ENCODE results near the gene TSSC4. TPM values are rescaled to one million over a fixed set of nuclear protein-coding genes. Genes with fewer than 3 reads are reported as not detected.

The TSSC4 gene
- total RNA-seq, 8 experiments from 2014 or later = 34.1 to 51.2 (median 42.6) TPM

DNA sequence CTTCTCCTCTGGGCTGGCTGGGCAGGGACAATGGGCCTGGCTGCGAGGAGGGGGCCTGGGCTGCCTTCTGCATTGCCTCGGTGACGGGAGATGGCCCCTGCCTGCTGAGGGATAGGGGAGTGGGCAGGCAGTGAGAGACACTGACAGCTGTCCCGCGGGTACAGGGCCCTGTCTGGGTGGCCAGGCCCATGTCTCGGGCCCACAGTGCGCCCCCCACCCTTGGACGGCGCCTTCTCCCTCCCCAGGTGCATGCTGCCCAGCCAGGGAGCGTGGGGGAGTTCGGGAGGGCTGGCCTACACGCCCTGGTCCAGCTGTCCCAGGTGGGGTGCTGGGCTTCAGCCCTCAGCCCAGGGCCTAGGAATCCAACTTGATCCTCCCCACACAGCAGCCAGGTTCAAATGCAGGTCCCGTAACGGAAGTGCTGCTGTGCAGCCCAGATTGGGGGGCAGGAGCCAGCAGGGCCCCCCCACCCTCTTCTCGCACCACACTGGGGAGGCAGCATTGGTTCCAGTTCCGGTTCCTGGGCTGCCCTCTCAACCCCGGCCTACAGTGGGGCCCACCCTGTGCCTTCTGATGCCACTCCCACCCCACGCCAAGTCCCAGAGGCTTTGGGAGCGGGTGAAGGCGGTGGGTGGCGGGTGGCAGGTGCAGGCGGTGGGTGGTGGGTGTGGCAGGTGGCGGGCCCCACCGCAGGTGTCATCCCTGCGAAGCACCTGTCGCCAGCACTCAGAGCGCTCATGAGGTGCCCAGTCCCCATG lies 7.3 kb upstream of the TSSC4 start:
- 100% methylated on average over 2 of the region's 27 CpGs; no CpG with 5 or more reads in 9 of the 10 experiments for WGBS, 10 experiments
- in situ Hi-C loops (cut with MboI; ENCODE audit: low pct_unique_long_range_greater_than_20kb in 2 of 9, low sequenced_read_pairs in 9 of 9, unreplicated experiment in 9 of 9) = no loop called here
- no peak overlapping the region for H3K27ac ChIP-seq
- peaks cover 10 to 12% of the 10 kb centered on the region in 2 donors for H3K4me1 ChIP-seq (replicated peaks in 1 of 2)
- H3K4me3 ChIP-seq = no peak overlapping the region
- ATAC-seq (replicated peaks in 6 of 8) = no peak

DNA sequence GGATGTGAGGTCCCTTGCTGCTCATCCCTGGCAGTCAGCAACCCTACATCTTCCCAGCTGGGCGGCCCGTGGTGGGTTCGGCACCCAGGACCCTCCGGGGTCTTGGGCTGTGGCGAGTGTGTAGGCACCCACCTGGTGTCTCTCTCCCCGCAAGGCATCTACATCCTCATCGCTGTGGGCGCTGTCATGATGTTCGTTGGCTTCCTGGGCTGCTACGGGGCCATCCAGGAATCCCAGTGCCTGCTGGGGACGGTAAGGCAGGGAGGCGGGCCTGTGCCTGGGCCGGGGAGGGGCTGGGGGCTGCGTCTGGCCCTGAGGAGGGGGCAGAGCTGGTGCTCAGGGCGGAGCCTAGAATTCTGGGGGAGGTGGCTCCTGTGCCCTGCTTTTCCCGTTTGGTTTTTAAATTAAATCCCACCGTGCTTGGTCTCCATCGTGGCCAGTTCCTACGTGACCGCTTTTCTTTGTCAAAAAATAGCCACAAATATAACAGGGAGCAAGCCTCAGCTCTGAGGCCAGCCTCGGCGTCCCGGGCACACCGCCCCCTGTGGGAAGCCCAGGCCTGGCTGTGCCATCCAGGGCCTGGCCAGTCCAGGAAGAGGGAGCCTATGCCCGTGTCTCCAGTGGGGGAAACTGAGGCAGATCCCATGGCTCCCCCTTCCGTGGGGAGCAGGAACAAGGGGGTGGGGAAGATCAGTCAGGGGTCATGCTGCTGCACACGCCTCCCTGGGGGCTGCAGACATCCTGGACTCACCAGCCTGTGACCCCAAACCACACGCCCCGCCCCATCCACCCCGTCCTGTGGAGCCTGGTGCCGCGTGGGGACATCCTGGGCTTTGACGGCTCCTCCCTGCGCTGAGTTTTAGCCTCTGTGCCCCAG lies 6.4 kb upstream of the TSSC4 start:
- no peak overlapping the region for H3K27ac ChIP-seq
- H3K4me1 ChIP-seq (replicated peaks in 1 of 2) = peaks cover 9 to 12% of the 10 kb centered on the region in 2 donors
- no peak for ATAC-seq (replicated peaks in 6 of 8)
- H3K4me3 ChIP-seq = no peak overlapping the region
- in situ Hi-C loops (cut with MboI; ENCODE audit: low pct_unique_long_range_greater_than_20kb in 2 of 9, low sequenced_read_pairs in 9 of 9, unreplicated experiment in 9 of 9) = no loop called here
- 100% methylated on average over 1 to 2 of the region's 34 CpGs; no CpG with 5 or more reads in 8 of the 10 experiments for WGBS, 10 experiments

DNA sequence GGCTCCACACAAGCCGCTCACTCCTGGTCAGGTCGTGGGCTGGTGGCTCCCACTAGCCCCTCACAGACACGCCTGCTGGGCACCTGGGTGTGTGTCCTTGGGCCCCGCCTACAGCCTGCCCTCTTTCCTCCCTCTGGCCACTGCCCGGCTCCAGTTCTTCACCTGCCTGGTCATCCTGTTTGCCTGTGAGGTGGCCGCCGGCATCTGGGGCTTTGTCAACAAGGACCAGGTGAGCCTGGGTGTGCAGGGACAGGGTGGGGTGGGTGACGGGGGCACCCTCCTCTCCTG lies 5.8 kb upstream of the TSSC4 start:
- ATAC-seq (replicated peaks in 6 of 8) = no peak
- Histone ChIP-seq H3K27ac (no peak overlapping the region), H3K4me1 (replicated peaks in 1 of 2) (peaks cover 7 to 9% of the 10 kb centered on the region in 2 donors), H3K4me3 (no peak overlapping the region)
- 87% methylated on average over 3 of the region's 8 CpGs; no CpG with 5 or more reads in 9 of the 10 experiments for WGBS, 10 experiments
- in situ Hi-C loops (cut with MboI; ENCODE audit: low pct_unique_long_range_greater_than_20kb in 2 of 9, low sequenced_read_pairs in 9 of 9, unreplicated experiment in 9 of 9) = no loop called here

DNA sequence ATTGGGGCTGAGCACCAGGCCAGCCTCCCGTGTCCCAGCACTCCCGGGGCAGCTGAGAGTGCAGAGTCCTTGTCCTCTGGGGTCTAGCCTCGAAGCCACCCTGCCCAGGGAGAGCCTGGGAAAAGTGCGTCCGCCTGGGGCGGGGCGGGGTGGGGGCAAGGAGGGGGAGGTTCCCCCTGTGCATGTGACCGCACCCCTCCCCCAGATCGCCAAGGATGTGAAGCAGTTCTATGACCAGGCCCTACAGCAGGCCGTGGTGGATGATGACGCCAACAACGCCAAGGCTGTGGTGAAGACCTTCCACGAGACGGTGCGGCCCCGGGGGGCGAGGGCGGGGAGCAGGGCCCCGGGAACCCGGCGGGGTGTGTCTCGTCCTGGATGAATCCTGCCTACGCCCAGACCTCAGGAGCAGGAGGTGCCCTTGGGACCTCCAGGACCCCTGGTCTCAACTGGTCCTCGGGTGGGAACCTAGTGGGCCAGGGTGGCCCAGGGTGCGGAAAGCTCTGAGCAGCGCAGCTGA lies 5.3 kb upstream of the TSSC4 start:
- no peak overlapping the region for H3K27ac ChIP-seq
- H3K4me3 ChIP-seq = no peak overlapping the region
- no peak for ATAC-seq (replicated peaks in 6 of 8)
- peaks cover 7 to 9% of the 10 kb centered on the region in 2 donors for H3K4me1 ChIP-seq (replicated peaks in 1 of 2)
- in situ Hi-C loops (cut with MboI; ENCODE audit: low pct_unique_long_range_greater_than_20kb in 2 of 9, low sequenced_read_pairs in 9 of 9, unreplicated experiment in 9 of 9) = no loop called here
- whole genome bisulfite sequencing, 10 experiments = no CpG with 5 or more reads among the region's 26 CpGs

DNA sequence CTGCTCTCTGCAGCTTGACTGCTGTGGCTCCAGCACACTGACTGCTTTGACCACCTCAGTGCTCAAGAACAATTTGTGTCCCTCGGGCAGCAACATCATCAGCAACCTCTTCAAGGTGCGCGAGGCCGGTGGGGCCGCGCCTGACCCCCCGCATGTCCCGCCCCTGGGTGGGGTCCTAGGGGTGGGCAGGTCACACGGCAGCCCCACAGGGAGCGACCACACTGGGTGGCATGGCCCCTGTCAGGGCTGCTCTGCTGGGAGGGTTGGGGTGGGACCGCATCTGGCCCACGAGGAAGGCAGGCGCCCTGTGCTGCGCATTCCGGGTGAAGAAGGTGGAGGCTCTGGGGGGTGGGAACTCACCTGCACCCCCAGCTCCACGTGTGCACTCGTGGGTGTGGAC lies 4.7 kb upstream of the TSSC4 start:
- in situ Hi-C loops (cut with MboI; ENCODE audit: low pct_unique_long_range_greater_than_20kb in 2 of 9, low sequenced_read_pairs in 9 of 9, unreplicated experiment in 9 of 9) = no loop called here
- peaks cover 7 to 9% of the 10 kb centered on the region in 2 donors for H3K4me1 ChIP-seq (replicated peaks in 1 of 2)
- WGBS, 10 experiments = 67% methylated on average over 3 of the region's 17 CpGs; no CpG with 5 or more reads in 9 of the 10 experiments
- H3K27ac ChIP-seq = no peak overlapping the region
- no peak overlapping the region for H3K4me3 ChIP-seq
- ATAC-seq (replicated peaks in 6 of 8) = no peak

DNA sequence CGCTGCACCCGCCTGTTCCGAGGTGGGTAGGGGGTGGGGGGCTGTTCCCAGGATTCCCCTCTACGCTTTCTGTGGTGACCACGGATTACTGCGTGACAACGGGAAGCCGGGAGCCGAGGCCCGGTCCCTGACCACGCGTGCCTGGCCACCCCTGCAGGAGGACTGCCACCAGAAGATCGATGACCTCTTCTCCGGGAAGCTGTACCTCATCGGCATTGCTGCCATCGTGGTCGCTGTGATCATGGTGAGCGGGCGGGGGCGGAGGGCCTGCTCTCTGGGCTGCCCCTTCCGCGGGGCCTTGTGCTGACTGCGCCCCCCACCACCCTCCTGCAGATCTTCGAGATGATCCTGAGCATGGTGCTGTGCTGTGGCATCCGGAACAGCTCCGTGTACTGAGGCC lies 4.1 kb upstream of the TSSC4 start:
- H3K4me3 ChIP-seq = no peak overlapping the region
- WGBS, 10 experiments = 83 to 100% (median 100%) methylated on average over 1 to 9 of the region's 26 CpGs; no CpG with 5 or more reads in 6 of the 10 experiments
- H3K4me1 ChIP-seq (replicated peaks in 1 of 2) = peaks cover 9 to 11% of the 10 kb centered on the region in 2 donors
- no peak for ATAC-seq (replicated peaks in 6 of 8)
- in situ Hi-C loops (cut with MboI; ENCODE audit: low pct_unique_long_range_greater_than_20kb in 2 of 9, low sequenced_read_pairs in 9 of 9, unreplicated experiment in 9 of 9) = no loop called here
- H3K27ac ChIP-seq = no peak overlapping the region

DNA sequence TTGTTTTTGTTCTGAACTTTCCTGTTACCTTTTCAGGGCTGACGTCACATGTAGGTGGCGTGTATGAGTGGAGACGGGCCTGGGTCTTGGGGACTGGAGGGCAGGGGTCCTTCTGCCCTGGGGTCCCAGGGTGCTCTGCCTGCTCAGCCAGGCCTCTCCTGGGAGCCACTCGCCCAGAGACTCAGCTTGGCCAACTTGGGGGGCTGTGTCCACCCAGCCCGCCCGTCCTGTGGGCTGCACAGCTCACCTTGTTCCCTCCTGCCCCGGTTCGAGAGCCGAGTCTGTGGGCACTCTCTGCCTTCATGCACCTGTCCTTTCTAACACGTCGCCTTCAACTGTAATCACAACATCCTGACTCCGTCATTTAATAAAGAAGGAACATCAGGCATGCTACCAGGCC lies 3.5 kb upstream of the TSSC4 start:
- Histone ChIP-seq H3K4me3 (no peak overlapping the region), H3K4me1 (replicated peaks in 1 of 2) (peaks cover 14 to 16% of the 10 kb centered on the region in 2 donors), H3K27ac (no peak overlapping the region)
- no peak for ATAC-seq (replicated peaks in 6 of 8)
- 60 to 100% (median 97%) methylated on average over 1 to 6 of the region's 12 CpGs; no CpG with 5 or more reads in 6 of the 10 experiments for WGBS, 10 experiments
- in situ Hi-C loops (cut with MboI; ENCODE audit: low pct_unique_long_range_greater_than_20kb in 2 of 9, low sequenced_read_pairs in 9 of 9, unreplicated experiment in 9 of 9) = no loop called here

DNA sequence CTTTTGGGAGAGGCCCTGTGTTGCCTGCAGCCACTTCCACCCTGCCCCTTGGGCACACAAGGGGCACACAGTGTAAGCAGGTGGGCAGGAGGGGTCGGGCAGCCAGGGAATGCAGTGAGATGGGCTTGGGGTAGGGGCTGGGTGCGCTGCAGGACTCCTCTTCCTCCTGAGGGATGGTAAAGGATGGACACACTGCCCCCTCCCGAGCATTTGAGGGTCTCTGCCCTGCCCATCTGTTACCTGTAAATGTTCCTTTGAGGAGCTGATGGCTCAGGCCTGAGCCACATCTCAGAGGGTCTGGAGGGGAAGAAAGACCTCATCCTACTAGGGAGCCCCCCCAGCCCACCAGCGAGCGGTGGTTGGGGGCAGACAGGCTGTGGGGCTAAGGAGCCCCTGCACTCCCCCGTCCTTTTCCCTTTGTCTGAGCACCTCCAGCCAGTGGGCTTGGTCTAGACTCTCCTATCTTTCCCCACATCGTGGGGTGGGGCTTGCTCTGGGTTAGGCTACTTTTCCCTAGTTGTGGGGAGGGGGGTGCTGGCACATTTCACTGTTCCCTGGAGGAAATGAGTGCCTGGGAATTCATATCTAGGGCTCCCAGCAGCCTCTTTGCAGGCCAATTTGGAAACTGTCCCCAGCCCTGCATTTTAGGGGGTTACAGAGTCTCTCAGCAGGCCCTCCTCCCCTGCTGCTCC lies 1.7 kb upstream of the TSSC4 start:
- H3K4me3 ChIP-seq = peak overlapping the region; percentile 47 to 98 (median 53)
- peak overlapping the region; percentile 94 to 98 for H3K27ac ChIP-seq
- 25 to 92% methylated on average over 2 of the region's 7 CpGs; no CpG with 5 or more reads in 8 of the 10 experiments for WGBS, 10 experiments
- H3K4me1 ChIP-seq (replicated peaks in 1 of 2) = peaks cover 15 to 16% of the 10 kb centered on the region in 2 donors
- in situ Hi-C loops (cut with MboI; ENCODE audit: low pct_unique_long_range_greater_than_20kb in 2 of 9, low sequenced_read_pairs in 9 of 9, unreplicated experiment in 9 of 9) = no loop called here
- ATAC-seq (replicated peaks in 6 of 8) = no peak

DNA sequence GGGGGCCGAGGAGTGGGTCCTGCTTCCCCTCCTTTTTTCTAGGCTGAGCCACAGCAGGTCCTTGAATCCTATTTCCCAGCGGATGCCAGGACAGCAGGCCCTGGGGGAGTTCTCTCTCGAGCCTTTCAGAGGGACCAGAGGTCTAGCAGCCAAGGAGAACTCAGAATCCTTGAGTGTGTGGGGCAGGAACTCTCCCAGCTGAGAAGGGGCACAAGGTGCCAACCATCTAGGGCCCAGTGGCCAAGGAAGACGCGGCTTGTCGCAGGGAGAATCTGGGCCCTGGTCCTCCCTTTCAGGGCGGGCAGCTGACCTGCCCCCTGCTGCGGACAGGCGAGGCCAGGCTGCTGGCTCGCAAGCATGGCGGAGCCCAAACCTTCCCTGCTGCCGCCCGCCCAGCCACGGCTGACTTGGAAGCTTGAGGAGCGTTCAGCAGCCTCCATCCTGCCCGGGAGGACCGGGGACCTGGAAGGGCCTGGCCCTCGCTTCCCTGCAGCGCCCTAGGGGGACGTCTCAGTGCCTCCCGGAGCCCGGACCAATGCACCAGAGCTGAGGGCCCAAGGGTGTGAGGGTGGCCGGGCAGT lies 972 bp upstream of the TSSC4 start:
- Histone ChIP-seq H3K27ac (peak overlapping the region; percentile 94 to 98), H3K4me1 (replicated peaks in 1 of 2) (peaks cover 15 to 16% of the 10 kb centered on the region in 2 donors), H3K4me3 (peak overlapping the region; percentile 47 to 98 (median 53))
- in situ Hi-C loops (cut with MboI; ENCODE audit: low pct_unique_long_range_greater_than_20kb in 2 of 9, low sequenced_read_pairs in 9 of 9, unreplicated experiment in 9 of 9) = loop anchor here in 6 of 9 experiments (25.0 kb wide), 4 partner anchors 87 to 488 kb away; partner anchors contain the start of genes CDKN1C (in 2 of the 6), C11orf21 (in 1 of the 6) and TSPAN32 (in 1 of the 6)
- 0 to 30% (median 5%) methylated on average over 2 to 3 of the region's 23 CpGs; no CpG with 5 or more reads in 6 of the 10 experiments for WGBS, 10 experiments
- peak in 3 of 8 experiments; percentile 4 to 16 (median 8) for ATAC-seq (replicated peaks in 6 of 8)

DNA sequence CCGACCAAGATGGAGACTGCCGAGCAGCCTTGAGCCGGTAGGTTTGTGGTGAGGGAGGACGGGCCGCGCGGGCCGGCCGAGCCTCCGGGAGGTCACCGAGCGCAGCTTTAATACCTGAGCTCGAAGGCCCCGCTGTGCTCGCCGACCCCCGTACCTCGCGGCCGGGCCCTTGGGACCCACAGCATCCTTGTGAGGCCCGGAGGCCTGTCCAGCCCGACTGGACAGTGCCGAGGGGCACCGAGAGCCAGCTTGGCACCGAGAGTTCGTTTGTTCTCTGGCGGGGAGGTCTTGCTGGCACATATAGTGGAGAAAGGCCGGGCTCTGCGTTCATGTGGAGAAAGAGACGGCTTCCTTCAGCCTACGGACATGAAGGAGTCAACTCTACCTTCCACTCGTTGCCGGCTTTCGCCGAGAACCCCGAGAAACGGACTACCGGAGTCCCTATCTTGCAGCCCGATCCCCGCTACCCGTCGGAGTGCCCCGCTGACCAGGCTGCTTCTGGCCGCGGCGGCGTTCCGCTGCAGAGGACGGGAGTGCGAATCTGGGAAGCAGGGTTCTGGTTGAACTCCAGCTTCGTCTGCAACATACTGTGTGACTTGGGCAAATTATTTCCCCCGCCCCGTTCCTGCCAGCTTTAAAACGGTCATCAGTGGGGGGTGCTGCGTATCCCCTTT lies 349 bp downstream of the TSSC4 start:
- H3K4me1 ChIP-seq (replicated peaks in 1 of 2) = peaks cover 15 to 16% of the 10 kb centered on the region in 2 donors
- in situ Hi-C loops (cut with MboI; ENCODE audit: low pct_unique_long_range_greater_than_20kb in 2 of 9, low sequenced_read_pairs in 9 of 9, unreplicated experiment in 9 of 9) = loop anchor here in 6 of 9 experiments (25.0 kb wide), 4 partner anchors 89 to 486 kb away; partner anchors contain the start of genes CDKN1C (in 2 of the 6), C11orf21 (in 1 of the 6) and TSPAN32 (in 1 of the 6)
- H3K27ac ChIP-seq = peak overlapping the region; percentile 90 to 98
- peak; percentile 1 to 5 (median 2) for ATAC-seq (replicated peaks in 6 of 8)
- 0 to 10% (median 0%) methylated on average over 1 to 16 of the region's 55 CpGs; no CpG with 5 or more reads in 2 of the 10 experiments for WGBS, 10 experiments
- H3K4me3 ChIP-seq = peak overlapping the region; percentile 74 to 98 (median 76)

DNA sequence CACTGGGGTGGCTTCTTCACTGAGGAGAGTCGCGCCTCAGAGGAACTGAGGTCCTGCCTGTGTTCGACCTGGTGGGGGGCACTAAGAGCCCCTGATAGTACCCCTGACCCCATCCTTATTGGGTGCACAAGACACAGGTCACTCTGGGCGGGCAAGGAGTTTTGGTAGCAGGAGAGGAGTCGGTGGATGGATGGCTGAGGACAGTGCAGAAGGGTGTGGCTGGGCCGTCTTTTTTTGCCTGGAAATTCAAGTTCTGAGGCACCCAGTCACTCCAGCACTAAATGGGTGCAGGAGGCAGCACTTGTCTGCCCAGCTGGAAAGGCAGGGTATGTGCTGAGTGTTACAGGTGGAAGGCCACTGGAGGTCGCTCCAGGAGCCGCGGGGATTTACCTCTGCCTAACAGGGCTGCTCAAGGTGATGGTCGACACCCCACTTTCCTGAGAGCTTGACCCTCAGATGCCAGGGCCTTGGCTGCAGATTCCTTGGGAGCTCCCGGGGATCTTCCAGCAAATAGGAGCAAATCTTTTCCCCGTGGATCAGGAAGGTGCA lies 960 bp downstream of the TSSC4 start:
- Histone ChIP-seq H3K4me3 (peak overlapping the region; percentile 74 to 98 (median 76)), H3K4me1 (replicated peaks in 1 of 2) (peaks cover 15 to 16% of the 10 kb centered on the region in 2 donors), H3K27ac (peak overlapping the region; percentile 90 to 98)
- in situ Hi-C loops (cut with MboI; ENCODE audit: low pct_unique_long_range_greater_than_20kb in 2 of 9, low sequenced_read_pairs in 9 of 9, unreplicated experiment in 9 of 9) = loop anchor here in 6 of 9 experiments (25.0 kb wide), 4 partner anchors 89 to 486 kb away; partner anchors contain the start of genes CDKN1C (in 2 of the 6), C11orf21 (in 1 of the 6) and TSPAN32 (in 1 of the 6)
- no peak for ATAC-seq (replicated peaks in 6 of 8)
- WGBS, 10 experiments = 0 to 50% (median 32%) methylated on average over 3 to 6 of the region's 12 CpGs; no CpG with 5 or more reads in 4 of the 10 experiments
